ENCODE measurements around the gene SHISA2. TPM values are rescaled to one million over a fixed set of nuclear protein-coding genes. Genes with fewer than 3 reads are reported as not detected.

Gene SHISA2
- total RNA-seq, 4 donors from 2014 or later: 0.25 to 2.0 (median 1.1) TPM

DNA sequence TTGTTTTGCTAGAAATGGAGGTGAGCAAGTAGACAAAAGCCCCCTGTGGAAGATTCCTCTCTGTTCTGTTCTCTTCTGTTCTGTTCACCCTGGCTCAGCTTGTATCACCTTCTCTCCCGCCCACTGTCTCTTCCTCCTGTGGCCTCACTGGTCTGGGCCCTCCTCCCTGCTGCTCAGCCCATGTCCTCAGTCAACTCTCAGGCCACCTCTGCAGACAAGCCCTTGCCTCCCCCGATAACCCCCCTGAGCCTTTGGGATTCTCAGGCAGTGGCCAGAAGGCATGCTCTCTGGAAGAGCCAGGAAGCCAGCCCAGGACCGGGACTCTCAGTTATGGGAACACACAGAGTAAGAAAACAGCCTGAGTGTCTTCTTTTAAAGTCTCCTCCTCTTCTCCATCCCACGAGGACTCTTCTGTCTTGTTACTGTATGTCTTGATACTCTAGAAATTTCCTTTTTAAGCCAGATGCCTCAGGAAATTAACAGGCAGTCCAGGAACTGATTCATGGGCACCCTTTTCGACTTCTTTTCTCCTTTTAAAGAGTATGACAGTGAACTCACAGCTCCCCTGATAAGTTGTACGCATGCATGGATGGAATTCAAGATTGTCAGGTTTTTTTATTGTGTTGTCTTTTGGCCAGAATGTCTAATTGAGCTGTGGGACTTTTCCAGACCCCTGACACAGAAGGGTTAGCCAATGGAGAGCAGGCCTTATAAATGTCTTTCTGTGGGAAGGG is 33.7 kb downstream of the SHISA2 start:
- no peak for TF ChIP-seq CTCF (IDR thresholded peaks at IDR 0.05)
- ATAC-seq (ENCODE audit: low FRiP score): no peak
- no peak for DNase-seq (ENCODE audit: low spot score)

- DNase-seq (ENCODE audit: low spot score) (no peak), ATAC-seq (ENCODE audit: low FRiP score) (no peak)
- TF ChIP-seq CTCF (IDR thresholded peaks at IDR 0.05): no peak
Observed at GRCh38 chr13:26017196-26017921, 34.5 kb downstream of the SHISA2 start.

GRCh38 chr13:26016189-26016588 is 35.6 kb downstream of the SHISA2 start:
- no peak for TF ChIP-seq CTCF (IDR thresholded peaks at IDR 0.05)
- DNase-seq (ENCODE audit: low spot score) (no peak), ATAC-seq (ENCODE audit: low FRiP score) (no peak)

DNA sequence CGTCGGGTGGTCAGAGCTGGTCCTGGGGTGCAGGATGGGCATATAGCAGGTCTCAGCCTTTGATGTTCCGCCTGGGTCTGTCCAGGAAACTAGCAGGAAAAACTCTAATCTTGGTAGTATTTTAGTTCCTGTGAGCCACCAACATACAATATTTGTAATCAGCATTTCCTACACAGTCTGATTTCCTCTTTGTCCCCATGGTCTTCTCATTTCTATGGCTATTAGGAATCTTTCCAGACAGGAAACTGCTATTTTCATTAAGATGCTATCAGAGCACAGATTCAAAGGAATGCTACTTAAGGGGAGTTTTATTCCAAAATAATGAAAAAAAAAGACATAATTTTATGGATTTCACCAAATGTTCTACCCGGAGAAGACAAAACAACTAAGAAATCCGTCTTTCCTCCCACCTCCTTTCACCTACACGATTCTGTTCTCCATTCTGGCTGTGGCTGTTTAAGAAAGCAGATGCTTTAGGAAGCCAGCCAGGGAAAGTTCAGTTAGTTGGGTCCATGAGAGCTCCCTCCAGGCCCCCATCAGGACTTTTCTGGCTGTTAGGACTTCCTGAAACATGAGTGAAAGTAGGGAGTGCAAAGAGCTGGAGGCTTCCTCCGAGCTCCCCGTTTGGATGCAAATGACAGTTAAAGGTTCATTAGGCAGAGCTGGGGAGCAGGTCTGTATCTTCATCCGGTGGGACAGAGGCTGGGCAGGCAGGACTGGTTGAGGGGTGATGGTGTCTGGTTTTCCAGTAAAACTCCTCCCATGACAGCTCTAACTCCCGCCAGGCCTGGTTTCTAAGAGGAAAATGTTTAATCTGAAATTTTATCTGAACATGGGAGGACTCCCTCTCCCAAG is 36.3 kb downstream of the SHISA2 start:
- no peak for DNase-seq (ENCODE audit: low spot score)
- no peak for TF ChIP-seq CTCF (IDR thresholded peaks at IDR 0.05)
- no peak for ATAC-seq (ENCODE audit: low FRiP score)

- TF ChIP-seq CTCF (IDR thresholded peaks at IDR 0.05): no peak
- no peak for DNase-seq (ENCODE audit: low spot score)
- ATAC-seq (ENCODE audit: low FRiP score): no peak
Observed at GRCh38 chr13:26012995-26013394, 38.8 kb downstream of the SHISA2 start.

- no peak for TF ChIP-seq CTCF (IDR thresholded peaks at IDR 0.05)
- no peak for DNase-seq (ENCODE audit: low spot score)
- no peak for ATAC-seq (ENCODE audit: low FRiP score)
Observed at GRCh38 chr13:26011996-26012821, 39.6 kb downstream of the SHISA2 start.
